Bronchial epithelial cell (primary cell): Measurements from ENCODE around the gene SYT5. TPM values are rescaled to one million over a fixed set of nuclear protein-coding genes. Genes with fewer than 3 reads are reported as not detected.

Source experiments
- DNase-seq: peaks from one replicate; pipeline ENCODE4 v3.0.0-alpha.2; 2010; ENCODE audit warnings: low read depth
- FAIRE-seq: peaks from 2 replicates; lab custom pipeline; 2011; peaks lifted over from hg19 to GRCh38; lab: Jason Lieb, UNC
- H3K27me3 ChIP-seq: 2 replicates; pipeline ENCODE4 v1.5.1; 2011; ENCODE audit warnings: low read length; ENCODE audit not compliant: control insufficient read depth, insufficient read depth
- H3K36me3 ChIP-seq: 2 replicates; pipeline ENCODE4 v1.5.1; 2011; ENCODE audit warnings: low read length; ENCODE audit not compliant: control insufficient read depth, insufficient read depth
- H3K4me3 ChIP-seq: 2 replicates; pipeline ENCODE4 v1.5.1; 2011; ENCODE audit warnings: mild to moderate bottlenecking, low read depth, low read length, control low read depth
- CTCF ChIP-seq: IDR thresholded peaks from 2 replicates; pipeline ENCODE4 v1.5.1; 2011; ENCODE audit warnings: mild to moderate bottlenecking, moderate library complexity, low read length, control low read depth, inconsistent platforms; ENCODE audit not compliant: insufficient read depth, severe bottlenecking
- total RNA-seq: library from RNA; depleted of rRNA; stranded (reverse); fragments of >200 nt; gene quantifications from 2 replicates; pipeline ENCODE4 v1.2.1, GENCODE V29; 2014

The SYT5 gene
- total RNA-seq, 1 donor from 2014 or later: 0.26 TPM

GRCh38 chr19:55160986-55161365 is 19.1 kb downstream of the SYT5 start:
- FAIRE-seq (no peak), DNase-seq (no peak)
- H3K27me3 ChIP-seq: no peaks in the 10 kb centered on the region
- TF ChIP-seq CTCF: no peak
- no peak overlapping the region for H3K4me3 ChIP-seq
- H3K36me3 ChIP-seq: no peaks in the 10 kb centered on the region

- Histone ChIP-seq H3K4me3 (no peak overlapping the region), H3K27me3 (no peaks in the 10 kb centered on the region), H3K36me3 (no peaks in the 10 kb centered on the region)
- peak; percentile 69 for DNase-seq
- peak; percentile 94 for TF ChIP-seq CTCF
- no peak for FAIRE-seq
These were observed 19.7 kb downstream of the SYT5 start for GRCh38 chr19:55160128-55160985.

- peak; percentile 26 for DNase-seq
- no peak for TF ChIP-seq CTCF
- H3K36me3 ChIP-seq: no peaks in the 10 kb centered on the region
- no peaks in the 10 kb centered on the region for H3K27me3 ChIP-seq
- H3K4me3 ChIP-seq: no peak overlapping the region
- no peak for FAIRE-seq
These were observed 21.0 kb downstream of the SYT5 start for GRCh38 chr19:55158848-55159749.

GRCh38 chr19:55158423-55158822 is 21.7 kb downstream of the SYT5 start:
- DNase-seq (no peak), FAIRE-seq (no peak)
- H3K4me3 ChIP-seq: no peak overlapping the region
- no peaks in the 10 kb centered on the region for H3K27me3 ChIP-seq
- H3K36me3 ChIP-seq: no peaks in the 10 kb centered on the region
- no peak for TF ChIP-seq CTCF

GRCh38 chr19:55157064-55157908 is 22.8 kb downstream of the SYT5 start, which contains the start of gene TNNI3:
TSS of gene TNNI3 (minus strand) at chr19:55157732. CDS start at chr19:55157589, 143 bp downstream.
- DNase-seq (no peak), FAIRE-seq (no peak)
- no peak within 1 kb of the TSS for H3K4me3 ChIP-seq
- no peak for TF ChIP-seq CTCF
- no peaks in the 10 kb centered on the region for H3K27me3 ChIP-seq
- no peaks in the 10 kb centered on the region for H3K36me3 ChIP-seq
